ENCODE results near the gene SELENOS.

SELENOS gene

DNA sequence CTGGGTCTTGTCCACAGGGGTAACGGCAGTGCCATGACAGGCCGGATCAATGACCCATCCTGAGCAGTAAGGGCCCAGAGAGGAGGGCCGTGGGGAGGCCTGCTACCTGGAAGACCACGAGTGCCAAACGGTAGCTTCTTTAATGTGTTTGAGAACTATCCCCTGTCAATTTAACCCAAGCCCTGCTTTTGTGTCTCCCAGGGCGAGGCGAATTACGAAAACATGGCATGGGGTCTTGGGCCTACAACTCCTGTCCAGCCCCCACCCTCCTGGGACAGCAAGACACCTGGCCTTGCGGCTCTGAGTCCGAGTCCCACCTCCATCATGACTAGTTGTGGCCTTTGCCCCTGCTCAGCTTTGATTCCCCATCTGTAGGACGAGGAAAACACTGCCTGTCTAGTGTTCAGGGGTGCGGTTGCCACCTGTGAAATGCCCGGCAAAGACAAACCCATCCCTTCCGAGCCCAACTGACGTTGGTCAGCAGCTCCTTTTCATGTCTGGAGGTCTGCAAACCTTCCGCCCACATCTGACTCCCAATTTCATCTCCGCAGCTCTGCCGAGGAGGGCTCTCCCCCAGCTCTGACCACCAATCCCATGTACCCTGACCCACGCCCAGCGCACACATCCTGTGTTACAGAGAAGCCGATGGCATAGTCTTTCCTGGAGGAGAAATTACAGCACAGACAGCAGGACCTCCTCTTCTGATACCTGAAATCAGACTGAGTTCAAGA lies 46.7 kb upstream of the SELENOS start:
- DNase-seq (ENCODE audit: low read depth) = no peak
- TF ChIP-seq, protein P1, sequence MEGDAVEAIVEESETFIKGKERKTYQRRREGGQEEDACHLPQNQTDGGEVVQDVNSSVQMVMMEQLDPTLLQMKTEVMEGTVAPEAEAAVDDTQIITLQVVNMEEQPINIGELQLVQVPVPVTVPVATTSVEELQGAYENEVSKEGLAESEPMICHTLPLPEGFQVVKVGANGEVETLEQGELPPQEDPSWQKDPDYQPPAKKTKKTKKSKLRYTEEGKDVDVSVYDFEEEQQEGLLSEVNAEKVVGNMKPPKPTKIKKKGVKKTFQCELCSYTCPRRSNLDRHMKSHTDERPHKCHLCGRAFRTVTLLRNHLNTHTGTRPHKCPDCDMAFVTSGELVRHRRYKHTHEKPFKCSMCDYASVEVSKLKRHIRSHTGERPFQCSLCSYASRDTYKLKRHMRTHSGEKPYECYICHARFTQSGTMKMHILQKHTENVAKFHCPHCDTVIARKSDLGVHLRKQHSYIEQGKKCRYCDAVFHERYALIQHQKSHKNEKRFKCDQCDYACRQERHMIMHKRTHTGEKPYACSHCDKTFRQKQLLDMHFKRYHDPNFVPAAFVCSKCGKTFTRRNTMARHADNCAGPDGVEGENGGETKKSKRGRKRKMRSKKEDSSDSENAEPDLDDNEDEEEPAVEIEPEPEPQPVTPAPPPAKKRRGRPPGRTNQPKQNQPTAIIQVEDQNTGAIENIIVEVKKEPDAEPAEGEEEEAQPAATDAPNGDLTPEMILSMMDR (conservative IDR thresholded peaks at IDR 0.05; ENCODE audit: control insufficient read depth, insufficient read depth, low read depth, low read length) = no peak
- H3K4me3 ChIP-seq (ENCODE audit: control insufficient read depth, low read depth, low read length) = no peak overlapping the region

DNA sequence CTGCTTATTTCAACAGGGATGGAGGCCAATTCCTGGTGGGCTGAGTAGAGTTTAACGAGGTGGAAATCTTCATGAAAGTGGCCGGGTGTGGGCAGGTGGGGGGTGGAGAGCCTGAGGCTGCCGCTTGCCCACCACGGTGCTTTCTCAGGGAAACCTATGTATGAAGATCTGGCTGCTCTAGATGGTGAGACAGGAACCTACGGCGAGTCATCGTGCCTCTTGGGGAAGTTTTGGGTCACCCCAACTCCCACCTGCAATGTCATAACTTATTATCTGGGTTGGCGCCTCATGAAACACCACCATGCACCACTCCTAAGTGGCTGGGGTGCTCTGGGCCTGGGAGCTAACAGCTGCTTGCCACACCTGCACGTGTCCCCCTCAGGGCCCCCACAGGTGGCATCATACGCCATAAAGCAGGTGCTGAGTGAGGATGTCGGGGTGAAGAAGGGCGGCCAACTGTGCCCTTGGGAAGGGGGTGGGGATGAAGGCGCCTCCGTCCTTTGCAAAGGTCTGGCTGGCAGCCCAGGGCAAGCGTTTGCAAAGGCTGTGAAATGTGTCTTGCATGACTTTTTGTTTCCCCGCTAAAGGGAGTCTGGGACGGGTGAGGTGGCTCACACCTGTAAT lies 45.7 kb upstream of the SELENOS start:
- no peak overlapping the region for H3K4me3 ChIP-seq (ENCODE audit: control insufficient read depth, low read depth, low read length)
- TF ChIP-seq, protein P1 (conservative IDR thresholded peaks at IDR 0.05; ENCODE audit: control insufficient read depth, insufficient read depth, low read depth, low read length) = no peak
- no peak for DNase-seq (ENCODE audit: low read depth)

DNA sequence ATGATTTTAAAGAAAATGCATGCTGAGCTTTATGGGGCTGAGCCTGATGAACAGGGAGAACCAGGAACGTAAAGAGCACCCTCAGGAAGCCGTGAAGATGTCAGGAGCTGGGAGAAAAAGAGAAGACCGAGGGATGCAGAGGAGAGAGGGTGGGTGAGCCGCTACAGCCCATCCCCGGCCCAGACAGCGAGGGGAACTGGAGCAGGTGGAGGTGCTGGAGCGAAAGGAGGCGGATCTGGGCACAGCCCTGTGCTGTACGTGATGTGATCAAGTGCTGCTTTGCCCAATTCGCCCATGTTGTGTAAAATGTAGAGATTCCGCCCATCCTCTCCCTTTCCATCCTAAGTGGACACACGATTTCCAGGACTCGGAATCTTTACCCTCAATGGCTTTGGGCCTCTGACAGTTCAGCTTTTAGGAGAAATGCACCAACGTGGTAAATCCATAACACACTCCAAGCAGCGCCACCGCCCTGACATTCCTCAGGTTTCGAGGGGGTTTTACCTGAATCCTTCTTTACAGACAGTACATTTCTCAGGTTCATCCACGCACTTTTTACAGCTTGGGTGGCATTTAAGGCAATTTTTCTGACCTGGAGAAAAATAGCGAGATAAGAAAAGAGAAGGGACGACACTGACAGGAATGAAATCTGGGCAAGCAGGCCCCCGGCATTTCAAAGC lies 44.9 kb upstream of the SELENOS start:
- TF ChIP-seq, protein P1 (conservative IDR thresholded peaks at IDR 0.05; ENCODE audit: control insufficient read depth, insufficient read depth, low read depth, low read length) = no peak
- no peak for DNase-seq (ENCODE audit: low read depth)

DNA sequence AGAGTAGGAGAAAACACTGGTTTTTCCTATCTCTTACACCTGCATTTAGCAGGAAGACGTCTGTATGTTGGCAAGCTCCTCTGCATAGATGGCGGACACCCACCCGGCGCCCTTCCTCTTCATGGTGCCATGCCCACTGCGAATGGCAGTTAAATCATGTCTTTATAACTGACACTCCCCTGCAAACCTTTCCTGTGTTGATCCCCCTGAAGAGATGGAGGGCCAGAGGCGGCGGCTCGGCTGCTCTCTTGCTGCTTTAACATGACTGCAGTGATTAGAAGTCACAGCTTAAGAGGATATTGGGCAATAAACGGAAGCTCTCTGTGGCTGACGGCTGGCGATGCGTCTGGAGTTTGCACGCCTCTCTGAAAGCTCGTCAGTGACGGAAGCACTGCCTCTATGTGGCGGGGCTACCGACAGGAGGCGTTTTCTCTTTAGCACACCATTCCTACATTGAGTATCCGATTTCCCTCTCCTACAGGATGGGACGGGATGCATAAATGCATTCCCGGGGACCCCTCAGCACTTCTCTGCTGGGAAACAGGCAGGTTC lies 43.3 kb upstream of the SELENOS start:
- TF ChIP-seq, protein P1 (conservative IDR thresholded peaks at IDR 0.05; ENCODE audit: control insufficient read depth, insufficient read depth, low read depth, low read length) = no peak
- DNase-seq (ENCODE audit: low read depth) = peak; percentile 15
- H3K4me3 ChIP-seq (ENCODE audit: control insufficient read depth, low read depth, low read length) = no peak overlapping the region

More for the DNA sequence above, 44.9 kb upstream of the SELENOS start:
- no peak overlapping the region for H3K4me3 ChIP-seq (ENCODE audit: control insufficient read depth, low read depth, low read length)

DNA sequence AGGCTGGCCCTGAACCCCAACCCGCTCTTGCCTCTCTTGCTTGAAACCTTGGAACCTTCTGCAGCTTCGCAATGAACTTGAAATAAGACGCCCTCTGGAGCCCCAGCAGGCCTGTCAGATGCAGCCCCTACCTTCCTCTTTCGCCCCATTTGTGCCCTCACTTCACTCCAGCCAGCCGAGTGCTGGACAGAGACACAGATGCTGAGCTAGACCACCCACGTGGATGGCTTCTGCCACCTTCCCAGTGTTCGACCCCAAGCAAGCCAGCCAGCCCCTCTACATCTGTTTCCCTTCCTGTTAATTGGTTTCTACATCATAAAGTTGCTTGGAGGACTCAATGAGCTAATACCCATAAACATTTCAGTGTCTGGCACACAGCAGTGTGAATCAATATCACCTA lies 41.6 kb upstream of the SELENOS start:
- TF ChIP-seq, protein P1 (conservative IDR thresholded peaks at IDR 0.05; ENCODE audit: control insufficient read depth, insufficient read depth, low read depth, low read length) = no peak
- no peak overlapping the region for H3K4me3 ChIP-seq (ENCODE audit: control insufficient read depth, low read depth, low read length)
- DNase-seq (ENCODE audit: low read depth) = no peak

DNA sequence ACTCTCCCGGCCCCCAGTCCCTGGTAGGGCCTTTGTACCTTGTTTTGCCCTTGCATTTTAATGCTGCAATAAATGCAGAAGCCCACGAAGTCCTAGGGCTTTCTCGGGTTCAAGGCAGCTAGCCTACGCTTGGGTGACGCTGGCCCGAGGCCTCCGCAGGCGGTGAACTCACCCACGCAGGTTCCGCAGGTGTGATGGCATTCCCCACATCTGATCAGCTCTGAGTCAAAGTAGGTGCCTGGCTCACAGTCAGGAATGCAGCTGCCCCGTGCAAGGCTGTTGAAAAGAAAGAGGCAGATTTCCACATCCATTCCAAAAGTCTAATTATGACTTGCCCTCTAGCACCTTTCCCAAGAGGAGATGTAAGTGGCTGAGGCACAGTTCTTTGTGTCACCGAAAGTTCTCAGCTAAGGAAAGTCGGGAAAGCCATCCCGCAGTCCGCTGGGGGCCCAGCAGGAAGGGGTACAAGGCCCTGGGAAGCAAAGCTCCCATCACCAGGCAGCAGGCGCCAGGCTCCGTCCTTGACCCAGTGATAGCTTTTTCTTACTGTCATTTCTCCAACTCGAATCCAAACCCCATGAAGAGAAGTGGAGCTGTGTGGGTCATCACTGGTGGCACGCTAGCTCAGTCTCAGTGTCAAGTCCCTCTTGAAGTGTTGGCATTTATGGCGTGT lies 41.0 kb upstream of the SELENOS start:
- TF ChIP-seq, protein P1 (conservative IDR thresholded peaks at IDR 0.05; ENCODE audit: control insufficient read depth, insufficient read depth, low read depth, low read length) = no peak
- DNase-seq (ENCODE audit: low read depth) = no peak
- H3K4me3 ChIP-seq (ENCODE audit: control insufficient read depth, low read depth, low read length) = no peak overlapping the region

Data from fibroblast of mammary gland (primary cell).